Activated CD8-positive, alpha-beta memory T cell treated with anti-CD3 and anti-CD28 coated beads, Interleukin-2, amount 50 U/mL, for 24 hours (primary cell): ENCODE measurements around the gene RIPPLY2.
"Not testable (repeated sequence)": the region's sequence is repeated elsewhere in the genome, so short reads cannot be mapped to it uniquely, and the experiment has no call there.

Experiments
- DNase-seq: peaks from one replicate; pipeline ENCODE4 v3.0.0-alpha.2; 2020; ENCODE audit errors: extremely low read depth

The RIPPLY2 gene

GRCh38 chr6:83853178-83854000 lies at the start of gene RIPPLY2:
Gene RIPPLY2 (plus strand): TSS chr6:83853360. CDS start chr6:83853417, 57 bp downstream.
- no peak for DNase-seq

- DNase-seq, result not testable (repeated sequence)
These were observed 49.7 kb upstream of the RIPPLY2 start for GRCh38 chr6:83803492-83803891.

- no peak for DNase-seq
These were observed 48.3 kb upstream of the RIPPLY2 start for GRCh38 chr6:83804886-83805285.

- DNase-seq, result no peak
These were observed 45.2 kb upstream of the RIPPLY2 start for GRCh38 chr6:83808005-83808404.

- no peak for DNase-seq
These were observed 44.2 kb upstream of the RIPPLY2 start for GRCh38 chr6:83808926-83809325.

GRCh38 chr6:83812595-83812994 lies 40.6 kb upstream of the RIPPLY2 start:
- DNase-seq, result no peak

GRCh38 chr6:83815631-83816272 lies 37.4 kb upstream of the RIPPLY2 start:
- DNase-seq, result no peak

- no peak for DNase-seq
These were observed 30.5 kb upstream of the RIPPLY2 start for GRCh38 chr6:83822629-83823169.

GRCh38 chr6:83824388-83824801 lies 28.8 kb upstream of the RIPPLY2 start:
- no peak for DNase-seq

- no peak for DNase-seq
These were observed 28.3 kb upstream of the RIPPLY2 start for GRCh38 chr6:83824831-83825230.

- no peak for DNase-seq
These were observed 26.1 kb upstream of the RIPPLY2 start for GRCh38 chr6:83827050-83827449.

- DNase-seq, result no peak
These were observed 14.4 kb upstream of the RIPPLY2 start for GRCh38 chr6:83838727-83839126.

GRCh38 chr6:83844170-83844569 lies 9.0 kb upstream of the RIPPLY2 start:
- no peak for DNase-seq

- no peak for DNase-seq
These were observed 6.9 kb upstream of the RIPPLY2 start for GRCh38 chr6:83846291-83846690.

GRCh38 chr6:83847179-83847578 lies 6.0 kb upstream of the RIPPLY2 start:
- no peak for DNase-seq

- DNase-seq, result no peak
These were observed 4.0 kb upstream of the RIPPLY2 start for GRCh38 chr6:83849127-83849526.

- DNase-seq, result no peak
These were observed 3.5 kb upstream of the RIPPLY2 start for GRCh38 chr6:83849610-83850009.

- no peak for DNase-seq
These were observed 507 bp upstream of the RIPPLY2 start for GRCh38 chr6:83852528-83853177.

GRCh38 chr6:83854001-83854501 lies 891 bp downstream of the RIPPLY2 start:
- DNase-seq, result no peak

GRCh38 chr6:83854766-83855165 lies 1.6 kb downstream of the RIPPLY2 start:
- no peak for DNase-seq

- peak; percentile 83 for DNase-seq
These were observed 6.5 kb downstream of the RIPPLY2 start, which contains the start of gene CYB5R4 for GRCh38 chr6:83859410-83860358. Gene CYB5R4 (plus strand): TSS chr6:83859689. CDS start chr6:83859783, 94 bp downstream.
